Measurements from ENCODE around the gene FUCA2. TPM values are rescaled to one million over a fixed set of nuclear protein-coding genes. Genes with fewer than 3 reads are reported as not detected.

FUCA2 gene
- total RNA-seq, 1 experiment from 2014 or later = 48.5 TPM

DNA sequence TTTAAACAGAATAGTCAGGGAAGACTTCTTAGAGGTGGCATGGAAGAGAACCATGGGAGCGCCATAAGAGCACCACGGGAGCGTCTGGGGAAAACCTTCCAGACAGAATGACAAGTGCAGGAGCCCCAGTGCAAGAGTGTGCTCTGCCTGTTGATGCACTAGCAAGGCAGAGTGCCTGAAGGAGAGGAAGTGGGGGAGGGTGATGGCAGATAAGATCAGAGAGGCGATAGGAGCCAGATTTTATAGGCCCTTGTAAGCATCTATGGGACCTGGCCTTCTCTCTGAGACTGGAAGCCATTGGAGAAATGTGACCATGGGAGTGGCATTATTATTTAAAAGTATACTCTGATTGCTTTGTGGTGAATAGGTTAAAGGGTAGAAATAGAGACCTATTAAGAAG, 13.1 kb downstream of the FUCA2 start:
- POLR2A ChIA-PET = no interaction called here
- no peak for TF ChIP-seq GRHL2 (CRISPR knock-in tag; IDR thresholded peaks at IDR 0.05; ENCODE audit: insufficient replicate concordance, severe bottlenecking)
- TF ChIP-seq, protein P1, sequence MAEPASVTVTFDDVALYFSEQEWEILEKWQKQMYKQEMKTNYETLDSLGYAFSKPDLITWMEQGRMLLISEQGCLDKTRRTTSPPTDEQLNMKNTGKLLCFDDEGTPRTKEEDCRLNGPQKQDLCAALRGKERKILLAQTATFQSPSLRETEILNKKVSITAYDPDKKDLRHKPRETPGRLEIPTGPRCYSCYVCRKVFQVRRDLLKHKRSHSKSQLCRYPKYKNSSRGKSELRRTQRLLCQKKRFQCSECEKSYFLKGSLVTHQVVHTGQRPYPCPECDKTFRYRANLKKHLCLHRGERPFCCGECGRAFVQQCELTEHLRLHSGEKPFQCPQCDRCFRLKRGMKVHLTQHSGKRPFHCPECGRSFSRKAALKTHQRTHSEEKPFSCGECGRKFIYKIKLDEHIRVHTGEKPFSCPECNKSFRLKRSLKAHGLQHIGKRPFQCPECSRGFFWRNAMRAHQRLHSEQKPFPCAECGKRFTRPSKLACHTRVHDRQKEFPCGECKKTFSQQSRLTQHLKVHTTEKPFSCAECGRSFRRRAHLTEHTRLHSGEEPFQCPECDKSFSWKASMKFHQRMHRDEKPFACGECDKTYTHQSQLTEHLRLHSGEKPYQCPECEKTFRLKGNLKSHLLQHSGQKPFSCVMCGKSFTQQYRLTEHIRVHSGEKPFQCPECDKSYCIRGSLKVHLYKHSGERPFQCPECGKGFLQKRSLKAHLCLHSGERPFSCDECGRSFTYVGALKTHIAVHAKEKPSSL (CRISPR knock-in tag; conservative IDR thresholded peaks at IDR 0.05) = no peak
- no peak for TF ChIP-seq ZNF317 (CRISPR knock-in tag; IDR thresholded peaks at IDR 0.05; ENCODE audit: borderline replicate concordance, low read depth)
- no peak for TF ChIP-seq ZBTB21 (CRISPR knock-in tag; IDR thresholded peaks at IDR 0.05; ENCODE audit: borderline replicate concordance)
- TF ChIP-seq, protein P2, sequence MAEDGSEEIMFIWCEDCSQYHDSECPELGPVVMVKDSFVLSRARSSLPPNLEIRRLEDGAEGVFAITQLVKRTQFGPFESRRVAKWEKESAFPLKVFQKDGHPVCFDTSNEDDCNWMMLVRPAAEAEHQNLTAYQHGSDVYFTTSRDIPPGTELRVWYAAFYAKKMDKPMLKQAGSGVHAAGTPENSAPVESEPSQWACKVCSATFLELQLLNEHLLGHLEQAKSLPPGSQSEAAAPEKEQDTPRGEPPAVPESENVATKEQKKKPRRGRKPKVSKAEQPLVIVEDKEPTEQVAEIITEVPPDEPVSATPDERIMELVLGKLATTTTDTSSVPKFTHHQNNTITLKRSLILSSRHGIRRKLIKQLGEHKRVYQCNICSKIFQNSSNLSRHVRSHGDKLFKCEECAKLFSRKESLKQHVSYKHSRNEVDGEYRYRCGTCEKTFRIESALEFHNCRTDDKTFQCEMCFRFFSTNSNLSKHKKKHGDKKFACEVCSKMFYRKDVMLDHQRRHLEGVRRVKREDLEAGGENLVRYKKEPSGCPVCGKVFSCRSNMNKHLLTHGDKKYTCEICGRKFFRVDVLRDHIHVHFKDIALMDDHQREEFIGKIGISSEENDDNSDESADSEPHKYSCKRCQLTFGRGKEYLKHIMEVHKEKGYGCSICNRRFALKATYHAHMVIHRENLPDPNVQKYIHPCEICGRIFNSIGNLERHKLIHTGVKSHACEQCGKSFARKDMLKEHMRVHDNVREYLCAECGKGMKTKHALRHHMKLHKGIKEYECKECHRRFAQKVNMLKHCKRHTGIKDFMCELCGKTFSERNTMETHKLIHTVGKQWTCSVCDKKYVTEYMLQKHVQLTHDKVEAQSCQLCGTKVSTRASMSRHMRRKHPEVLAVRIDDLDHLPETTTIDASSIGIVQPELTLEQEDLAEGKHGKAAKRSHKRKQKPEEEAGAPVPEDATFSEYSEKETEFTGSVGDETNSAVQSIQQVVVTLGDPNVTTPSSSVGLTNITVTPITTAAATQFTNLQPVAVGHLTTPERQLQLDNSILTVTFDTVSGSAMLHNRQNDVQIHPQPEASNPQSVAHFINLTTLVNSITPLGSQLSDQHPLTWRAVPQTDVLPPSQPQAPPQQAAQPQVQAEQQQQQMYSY (CRISPR knock-in tag; IDR thresholded peaks at IDR 0.05) = no peak
- TF ChIP-seq JAZF1 (CRISPR knock-in tag; IDR thresholded peaks at IDR 0.05) = no peak
- ATAC-seq (no peak), DNase-seq (ENCODE audit: low spot score) (no peak)
- Mint-ChIP-seq H3K9me3 (no peaks in the 10 kb centered on the region), H3K4me1 (no peaks in the 10 kb centered on the region), H3K27ac (no peak overlapping the region), H3K4me3 (no peak overlapping the region), H3K36me3 (peaks cover 32% of the 10 kb centered on the region), H3K27me3 (ENCODE audit: low read depth) (no peaks in the 10 kb centered on the region)
- CTCF ChIA-PET = no interaction called here

DNA sequence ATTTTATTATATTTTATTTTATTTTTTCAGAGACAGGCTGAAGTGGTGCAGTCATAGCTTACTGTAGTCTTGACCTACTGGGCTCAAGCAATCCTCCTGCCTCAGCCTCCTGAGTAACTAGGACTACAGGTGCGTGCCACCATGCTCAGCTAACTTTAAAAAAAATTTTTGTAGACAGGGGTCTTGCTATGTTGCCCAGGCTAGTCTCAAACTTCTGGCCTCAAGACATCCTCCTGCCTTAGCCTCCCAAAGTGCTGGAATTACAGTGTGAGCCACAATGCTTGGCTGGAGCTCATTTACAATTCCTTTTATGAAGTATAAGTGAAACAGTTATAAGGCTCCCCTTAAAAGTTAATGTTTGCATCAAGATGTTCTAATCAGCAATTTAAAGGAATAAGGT, 14.5 kb downstream of the FUCA2 start:
- Mint-ChIP-seq H3K4me1 (no peaks in the 10 kb centered on the region), H3K36me3 (peaks cover 32% of the 10 kb centered on the region), H3K4me3 (no peak overlapping the region), H3K9me3 (no peaks in the 10 kb centered on the region), H3K27me3 (ENCODE audit: low read depth) (no peaks in the 10 kb centered on the region), H3K27ac (no peak overlapping the region)
- ATAC-seq (no peak), DNase-seq (ENCODE audit: low spot score) (no peak)
- POLR2A ChIA-PET = no interaction called here
- peak; percentile 46; the same call in 1 of the 2 replicates for TF ChIP-seq ZNF121 (CRISPR knock-in tag; IDR thresholded peaks at IDR 0.05)
- TF ChIP-seq, protein P3, sequence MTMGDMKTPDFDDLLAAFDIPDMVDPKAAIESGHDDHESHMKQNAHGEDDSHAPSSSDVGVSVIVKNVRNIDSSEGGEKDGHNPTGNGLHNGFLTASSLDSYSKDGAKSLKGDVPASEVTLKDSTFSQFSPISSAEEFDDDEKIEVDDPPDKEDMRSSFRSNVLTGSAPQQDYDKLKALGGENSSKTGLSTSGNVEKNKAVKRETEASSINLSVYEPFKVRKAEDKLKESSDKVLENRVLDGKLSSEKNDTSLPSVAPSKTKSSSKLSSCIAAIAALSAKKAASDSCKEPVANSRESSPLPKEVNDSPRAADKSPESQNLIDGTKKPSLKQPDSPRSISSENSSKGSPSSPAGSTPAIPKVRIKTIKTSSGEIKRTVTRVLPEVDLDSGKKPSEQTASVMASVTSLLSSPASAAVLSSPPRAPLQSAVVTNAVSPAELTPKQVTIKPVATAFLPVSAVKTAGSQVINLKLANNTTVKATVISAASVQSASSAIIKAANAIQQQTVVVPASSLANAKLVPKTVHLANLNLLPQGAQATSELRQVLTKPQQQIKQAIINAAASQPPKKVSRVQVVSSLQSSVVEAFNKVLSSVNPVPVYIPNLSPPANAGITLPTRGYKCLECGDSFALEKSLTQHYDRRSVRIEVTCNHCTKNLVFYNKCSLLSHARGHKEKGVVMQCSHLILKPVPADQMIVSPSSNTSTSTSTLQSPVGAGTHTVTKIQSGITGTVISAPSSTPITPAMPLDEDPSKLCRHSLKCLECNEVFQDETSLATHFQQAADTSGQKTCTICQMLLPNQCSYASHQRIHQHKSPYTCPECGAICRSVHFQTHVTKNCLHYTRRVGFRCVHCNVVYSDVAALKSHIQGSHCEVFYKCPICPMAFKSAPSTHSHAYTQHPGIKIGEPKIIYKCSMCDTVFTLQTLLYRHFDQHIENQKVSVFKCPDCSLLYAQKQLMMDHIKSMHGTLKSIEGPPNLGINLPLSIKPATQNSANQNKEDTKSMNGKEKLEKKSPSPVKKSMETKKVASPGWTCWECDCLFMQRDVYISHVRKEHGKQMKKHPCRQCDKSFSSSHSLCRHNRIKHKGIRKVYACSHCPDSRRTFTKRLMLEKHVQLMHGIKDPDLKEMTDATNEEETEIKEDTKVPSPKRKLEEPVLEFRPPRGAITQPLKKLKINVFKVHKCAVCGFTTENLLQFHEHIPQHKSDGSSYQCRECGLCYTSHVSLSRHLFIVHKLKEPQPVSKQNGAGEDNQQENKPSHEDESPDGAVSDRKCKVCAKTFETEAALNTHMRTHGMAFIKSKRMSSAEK (CRISPR knock-in tag; IDR thresholded peaks at IDR 0.05; ENCODE audit: borderline replicate concordance) = no peak
- CTCF ChIA-PET = no interaction called here

DNA sequence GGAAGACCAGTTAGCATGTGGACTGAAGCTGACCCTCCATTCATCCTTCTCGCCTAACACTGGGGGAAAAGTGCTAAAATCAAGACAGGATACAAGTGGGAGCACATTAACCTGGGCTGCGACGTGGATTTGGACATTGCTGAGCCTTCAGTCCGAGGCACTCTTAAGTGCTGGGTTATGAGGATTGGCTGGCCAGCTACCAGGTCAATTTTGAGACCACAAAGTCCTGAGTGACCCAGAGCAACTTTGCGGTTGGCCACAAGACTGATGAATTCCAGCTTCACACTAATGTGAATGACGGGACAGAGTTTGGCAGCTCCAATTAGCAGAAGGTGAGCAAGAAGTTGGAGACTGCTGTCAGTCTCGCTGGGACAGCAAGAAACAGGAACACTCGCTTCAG, 20.7 kb downstream of the FUCA2 start:
- Mint-ChIP-seq H3K27me3 (ENCODE audit: low read depth) (no peaks in the 10 kb centered on the region), H3K9me3 (no peaks in the 10 kb centered on the region), H3K4me1 (no peaks in the 10 kb centered on the region), H3K27ac (no peak overlapping the region; the same call in 1 of the 2 replicates), H3K36me3 (no peaks in the 10 kb centered on the region; the same call in 1 of the 2 replicates), H3K4me3 (no peak overlapping the region)
- DNase-seq (ENCODE audit: low spot score) (no peak), ATAC-seq (no peak)
- CTCF ChIA-PET = no interaction called here
- POLR2A ChIA-PET = no interaction called here
- no peak for TF ChIP-seq ZNF219 (CRISPR knock-in tag; IDR thresholded peaks at IDR 0.05; ENCODE audit: borderline replicate concordance)
- TF ChIP-seq, protein P4, sequence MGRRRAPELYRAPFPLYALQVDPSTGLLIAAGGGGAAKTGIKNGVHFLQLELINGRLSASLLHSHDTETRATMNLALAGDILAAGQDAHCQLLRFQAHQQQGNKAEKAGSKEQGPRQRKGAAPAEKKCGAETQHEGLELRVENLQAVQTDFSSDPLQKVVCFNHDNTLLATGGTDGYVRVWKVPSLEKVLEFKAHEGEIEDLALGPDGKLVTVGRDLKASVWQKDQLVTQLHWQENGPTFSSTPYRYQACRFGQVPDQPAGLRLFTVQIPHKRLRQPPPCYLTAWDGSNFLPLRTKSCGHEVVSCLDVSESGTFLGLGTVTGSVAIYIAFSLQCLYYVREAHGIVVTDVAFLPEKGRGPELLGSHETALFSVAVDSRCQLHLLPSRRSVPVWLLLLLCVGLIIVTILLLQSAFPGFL (CRISPR knock-in tag; IDR thresholded peaks at IDR 0.05; ENCODE audit: borderline replicate concordance) = no peak
- no peak for TF ChIP-seq ZNF138 (CRISPR knock-in tag; conservative IDR thresholded peaks at IDR 0.05)
- no peak for TF ChIP-seq PRRX2 (CRISPR knock-in tag; IDR thresholded peaks at IDR 0.05)
- TF ChIP-seq ZNF423 (CRISPR knock-in tag; IDR thresholded peaks at IDR 0.05) = no peak
- no peak for TF ChIP-seq MXD4 (CRISPR knock-in tag; IDR thresholded peaks at IDR 0.05; ENCODE audit: borderline replicate concordance)
- TF ChIP-seq, protein P1 (CRISPR knock-in tag; conservative IDR thresholded peaks at IDR 0.05) = no peak
- TF ChIP-seq GRHL2 (CRISPR knock-in tag; IDR thresholded peaks at IDR 0.05; ENCODE audit: insufficient replicate concordance, severe bottlenecking) = no peak
- TF ChIP-seq, protein P5, sequence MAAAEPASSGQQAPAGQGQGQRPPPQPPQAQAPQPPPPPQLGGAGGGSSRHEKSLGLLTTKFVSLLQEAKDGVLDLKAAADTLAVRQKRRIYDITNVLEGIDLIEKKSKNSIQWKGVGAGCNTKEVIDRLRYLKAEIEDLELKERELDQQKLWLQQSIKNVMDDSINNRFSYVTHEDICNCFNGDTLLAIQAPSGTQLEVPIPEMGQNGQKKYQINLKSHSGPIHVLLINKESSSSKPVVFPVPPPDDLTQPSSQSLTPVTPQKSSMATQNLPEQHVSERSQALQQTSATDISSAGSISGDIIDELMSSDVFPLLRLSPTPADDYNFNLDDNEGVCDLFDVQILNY (CRISPR knock-in tag; IDR thresholded peaks at IDR 0.05) = no peak
- TF ChIP-seq SMAD3 (CRISPR knock-in tag; IDR thresholded peaks at IDR 0.05; ENCODE audit: borderline replicate concordance) = no peak
- TF ChIP-seq ZNF317 (CRISPR knock-in tag; IDR thresholded peaks at IDR 0.05; ENCODE audit: borderline replicate concordance, low read depth) = no peak
- TF ChIP-seq ETV6 (CRISPR knock-in tag; IDR thresholded peaks at IDR 0.05) = no peak

Measured in WTC11 (cell line).